Stimulated activated CD4-positive, alpha-beta T cell treated with anti-CD3 and anti-CD28 coated beads, Interleukin-1b, Interleukin-23, amount 100 ng/mL, for 24 hours (primary cell): Measurements from ENCODE around the gene AMACR.

Experiments used
- DNase-seq, 4 experiments: peaks; one replicate each; pipeline ENCODE4 v3.0.0-alpha.2; 2020; ENCODE audit warnings: low read depth in 4 of 4, low spot score in 1 of 4

Gene AMACR

GRCh38 chr5:34008802-34009201 is 952 bp upstream of the AMACR start:
- DNase-seq, result no peak

- no peak for DNase-seq
Observed at GRCh38 chr5:34007201-34007620, 639 bp downstream of the AMACR start.

- DNase-seq, result no peak
Observed at GRCh38 chr5:34005681-34006080, 2.2 kb downstream of the AMACR start.

- no peak for DNase-seq
Observed at GRCh38 chr5:34005211-34005610, 2.6 kb downstream of the AMACR start.

GRCh38 chr5:34003941-34004340 is 3.9 kb downstream of the AMACR start:
- DNase-seq, result no peak

GRCh38 chr5:34002629-34003328 is 5.1 kb downstream of the AMACR start:
- DNase-seq, result no peak

- DNase-seq, result no peak
Observed at GRCh38 chr5:34001241-34001841, 6.5 kb downstream of the AMACR start.

GRCh38 chr5:33999978-34000377 is 7.9 kb downstream of the AMACR start:
- DNase-seq, result no peak

GRCh38 chr5:33997331-33997983 is 10.4 kb downstream of the AMACR start:
- no peak for DNase-seq

- no peak for DNase-seq
Observed at GRCh38 chr5:33995865-33996264, 12.0 kb downstream of the AMACR start.

GRCh38 chr5:33994845-33995244 is 13.0 kb downstream of the AMACR start:
- DNase-seq, result no peak

- no peak for DNase-seq
Observed at GRCh38 chr5:33992864-33993263, 15.0 kb downstream of the AMACR start.

- no peak for DNase-seq
Observed at GRCh38 chr5:33985447-33985846, 22.4 kb downstream of the AMACR start.

- no peak for DNase-seq
Observed at GRCh38 chr5:33984671-33985124, 23.2 kb downstream of the AMACR start, which contains the start of gene SLC45A2. TSS of gene SLC45A2 (minus strand) at chr5:33984693. CDS start at chr5:33984583, 110 bp downstream.

- DNase-seq, result no peak
Observed at GRCh38 chr5:33984178-33984577, 23.7 kb downstream of the AMACR start.

GRCh38 chr5:33981408-33982162 is 26.3 kb downstream of the AMACR start:
- DNase-seq, result no peak

- DNase-seq, result no peak
Observed at GRCh38 chr5:33980030-33980429, 27.8 kb downstream of the AMACR start.

GRCh38 chr5:33978306-33978705 is 29.5 kb downstream of the AMACR start:
- no peak for DNase-seq

- DNase-seq, result no peak
Observed at GRCh38 chr5:33976307-33976706, 31.5 kb downstream of the AMACR start.

- no peak for DNase-seq
Observed at GRCh38 chr5:33975852-33976251, 32.0 kb downstream of the AMACR start.

- no peak for DNase-seq
Observed at GRCh38 chr5:33973271-33973670, 34.6 kb downstream of the AMACR start.
